CD4-positive, alpha-beta T cell (primary cell): ENCODE measurements around the gene STK32B. TPM values are rescaled to one million over a fixed set of nuclear protein-coding genes. Genes with fewer than 3 reads are reported as not detected.

ENCODE experiments used
- ATAC-seq: fragments of 200-7000 bp; cut with Tn5 transposase; one replicate; pipeline ENCODE4 v1.10.0; 2022; ENCODE audit warnings: mild to moderate bottlenecking; ENCODE audit not compliant: poor library complexity
- CTCF ChIA-PET: fragments of 350-600 bp; sonication (Branson Sonifier 250); formaldehyde crosslinking; loops from one replicate; lab custom pipeline; 2021; ENCODE audit warnings: antibody characterized with exemption, inconsistent platforms; lab: Charles Lee
- POLR2A ChIA-PET: fragments of 350-600 bp; sonication (Branson Sonifier 250); formaldehyde crosslinking; loops from one replicate; lab custom pipeline; 2021; ENCODE audit warnings: antibody characterized with exemption, inconsistent platforms; lab: Charles Lee
- DNase-seq, 14 experiments: peaks; one replicate each; pipeline ENCODE4 v3.0.0-alpha.2; 2013 to 2020; ENCODE audit warnings: mixed read lengths in 2 of 14
- H3K27ac ChIP-seq, 2 donors: one replicate each; pipeline versions ENCODE4 v1.5.1 to v1.7.0; 2013; ENCODE audit warnings: low read length in 2 of 2, low read depth in 1 of 2, mild to moderate bottlenecking in 1 of 2
- H3K27me3 ChIP-seq, 2 experiments: 1 replicate in 1 of 2; 2 replicates in 1 of 2; pipeline versions ENCODE4 v1.6.1 to v1.7.0; 2013; ENCODE audit warnings: low read length in 2 of 2, control low read depth in 1 of 2, mild to moderate bottlenecking in 1 of 2, moderate library complexity in 1 of 2; ENCODE audit not compliant: insufficient read depth in 2 of 2, control insufficient read depth in 1 of 2
- H3K36me3 ChIP-seq: one replicate; pipeline ENCODE4 v1.6.1; 2013; ENCODE audit warnings: low read length, control low read depth; ENCODE audit not compliant: insufficient read depth
- H3K4me1 ChIP-seq: one replicate; pipeline ENCODE4 v1.6.1; 2013; ENCODE audit warnings: low read length, control low read depth; ENCODE audit not compliant: insufficient read depth
- H3K4me3 ChIP-seq: one replicate; pipeline ENCODE4 v1.5.1; 2013; ENCODE audit warnings: mild to moderate bottlenecking, low read length, moderate library complexity
- H3K9me3 ChIP-seq, 2 experiments: 1 replicate in 1 of 2; 2 replicates in 1 of 2; pipeline versions ENCODE4 v1.6.1 to v1.7.0; 2013; ENCODE audit warnings: low read length in 2 of 2, mild to moderate bottlenecking in 2 of 2, control low read depth in 1 of 2, moderate library complexity in 1 of 2; ENCODE audit not compliant: control insufficient read depth in 1 of 2, insufficient read depth in 1 of 2
- H3K27ac Mint-ChIP-seq: one replicate; pipeline ENCODE4 v1.8.0; 2020; ENCODE audit warnings: mixed read lengths
- H3K27me3 Mint-ChIP-seq: one replicate; pipeline ENCODE4 v1.8.0; 2021; ENCODE audit warnings: mixed read lengths
- H3K36me3 Mint-ChIP-seq: one replicate; pipeline ENCODE4 v1.8.0; 2021; ENCODE audit warnings: low read depth, mixed read lengths
- H3K4me1 Mint-ChIP-seq: one replicate; pipeline ENCODE4 v1.8.0; 2021; ENCODE audit warnings: low read depth, mixed read lengths
- H3K4me3 Mint-ChIP-seq: one replicate; pipeline ENCODE4 v1.8.0; 2020; ENCODE audit warnings: mild to moderate bottlenecking, mixed read lengths
- H3K9me3 Mint-ChIP-seq: one replicate; pipeline ENCODE4 v1.8.0; 2020; ENCODE audit warnings: mixed read lengths
- intact Hi-C, 2 experiments: fragments of 100-400 bp; cut with DNase I in 1 of 2; cut with micrococcal nuclease in 1 of 2; formaldehyde crosslinking; loops; one replicate each; pipeline versions ENCODE4 v1.15.1 to v1.9.0; 2023 to 2025; cut with DNase I, micrococcal nuclease
- total RNA-seq, 174 experiments: library from RNA in 2 of 174; stranded (reverse) in 2 of 174; gene quantifications; one replicate each; pipeline ENCODE4 v1.2.3 and lab custom pipeline; 2021 to 2026
- TF ChIP-seq, protein P1 (sequence below): fragments of 200-600 bp; IDR thresholded peaks from one replicate; pipeline ENCODE4 v1.8.0; 2022; ENCODE audit warnings: antibody characterized with exemption, mild to moderate bottlenecking

STK32B gene
- total RNA-seq, 2 experiments from 2014 or later: not detected

DNA sequence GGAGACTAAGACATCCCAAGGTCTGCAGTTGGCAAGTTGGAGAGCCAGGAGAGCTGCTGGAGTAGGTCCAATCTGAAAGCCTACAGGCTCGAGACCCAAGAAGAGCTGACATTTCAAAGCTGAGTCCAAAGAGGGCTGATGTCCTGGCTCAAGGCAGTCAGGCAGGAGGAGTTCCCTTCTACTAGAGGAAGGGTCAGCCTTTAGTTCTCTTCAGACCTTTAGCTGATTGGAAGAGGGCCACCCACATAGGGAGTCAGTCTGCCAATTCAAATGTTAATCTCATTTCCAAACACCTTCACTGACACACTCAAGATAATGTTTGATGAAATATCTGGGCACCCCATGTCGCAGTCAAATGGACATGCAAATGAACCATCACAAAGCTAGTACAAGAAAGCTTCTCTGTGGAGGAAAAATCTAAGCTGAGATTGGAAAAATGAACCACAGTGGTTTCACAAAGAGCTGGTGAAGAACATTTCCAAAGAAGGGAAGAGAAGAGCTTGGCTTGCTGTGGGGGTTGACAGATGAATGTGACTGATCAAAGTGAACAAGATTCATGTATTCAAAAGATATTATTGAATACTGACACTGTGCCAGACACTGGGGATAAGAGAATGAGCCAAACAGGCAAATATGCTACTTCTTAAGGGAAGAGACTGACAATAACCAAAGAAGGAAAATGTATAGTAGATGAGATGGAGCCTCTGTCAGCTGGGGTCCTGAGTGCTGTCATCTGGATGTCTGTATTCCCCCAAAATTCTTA lies 61.2 kb downstream of the STK32B start:
- H3K4me3 ChIP-seq: no peak overlapping the region
- DNase-seq: no peak
- Mint-ChIP-seq H3K27ac (no peak overlapping the region), H3K36me3 (no peaks in the 10 kb centered on the region), H3K27me3 (peaks cover 14% of the 10 kb centered on the region), H3K9me3 (peaks cover 2% of the 10 kb centered on the region), H3K4me3 (no peak overlapping the region), H3K4me1 (no peaks in the 10 kb centered on the region)
- no peak for ATAC-seq
- no peaks in the 10 kb centered on the region for H3K4me1 ChIP-seq
- no peaks in the 10 kb centered on the region for H3K9me3 ChIP-seq
- POLR2A ChIA-PET: no interaction called here
- TF ChIP-seq, protein P1, sequence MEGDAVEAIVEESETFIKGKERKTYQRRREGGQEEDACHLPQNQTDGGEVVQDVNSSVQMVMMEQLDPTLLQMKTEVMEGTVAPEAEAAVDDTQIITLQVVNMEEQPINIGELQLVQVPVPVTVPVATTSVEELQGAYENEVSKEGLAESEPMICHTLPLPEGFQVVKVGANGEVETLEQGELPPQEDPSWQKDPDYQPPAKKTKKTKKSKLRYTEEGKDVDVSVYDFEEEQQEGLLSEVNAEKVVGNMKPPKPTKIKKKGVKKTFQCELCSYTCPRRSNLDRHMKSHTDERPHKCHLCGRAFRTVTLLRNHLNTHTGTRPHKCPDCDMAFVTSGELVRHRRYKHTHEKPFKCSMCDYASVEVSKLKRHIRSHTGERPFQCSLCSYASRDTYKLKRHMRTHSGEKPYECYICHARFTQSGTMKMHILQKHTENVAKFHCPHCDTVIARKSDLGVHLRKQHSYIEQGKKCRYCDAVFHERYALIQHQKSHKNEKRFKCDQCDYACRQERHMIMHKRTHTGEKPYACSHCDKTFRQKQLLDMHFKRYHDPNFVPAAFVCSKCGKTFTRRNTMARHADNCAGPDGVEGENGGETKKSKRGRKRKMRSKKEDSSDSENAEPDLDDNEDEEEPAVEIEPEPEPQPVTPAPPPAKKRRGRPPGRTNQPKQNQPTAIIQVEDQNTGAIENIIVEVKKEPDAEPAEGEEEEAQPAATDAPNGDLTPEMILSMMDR: no peak
- no peaks in the 10 kb centered on the region for H3K36me3 ChIP-seq
- intact Hi-C loops: no loop called here
- no peak overlapping the region for H3K27ac ChIP-seq
- CTCF ChIA-PET: no interaction called here
- H3K27me3 ChIP-seq: no peaks in the 10 kb centered on the region

DNA sequence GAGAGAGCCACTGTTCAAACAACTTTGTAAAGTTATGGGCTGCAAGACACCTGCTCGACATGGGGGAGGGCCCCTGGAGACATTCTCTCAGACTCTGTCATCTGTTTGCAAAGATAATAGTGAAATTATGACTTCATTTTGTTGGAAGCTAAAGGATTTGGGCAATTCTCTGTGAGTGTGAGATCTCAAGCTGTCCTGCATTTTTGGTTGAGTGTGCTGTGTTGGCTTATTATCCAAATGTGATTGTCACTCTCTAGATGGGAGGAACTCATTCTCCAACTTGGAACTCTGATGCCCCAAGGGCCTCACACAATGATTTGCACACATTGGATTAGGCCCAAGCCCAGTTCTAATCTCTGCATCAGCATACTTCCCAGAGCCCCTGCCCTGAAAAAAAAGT lies 63.7 kb downstream of the STK32B start:
- Histone ChIP-seq H3K27ac (no peak overlapping the region), H3K9me3 (no peaks in the 10 kb centered on the region), H3K27me3 (no peaks in the 10 kb centered on the region), H3K4me1 (no peaks in the 10 kb centered on the region), H3K4me3 (no peak overlapping the region), H3K36me3 (no peaks in the 10 kb centered on the region)
- peaks cover 2% of the 10 kb centered on the region for H3K9me3 Mint-ChIP-seq
- CTCF ChIA-PET: no interaction called here
- DNase-seq (no peak), ATAC-seq (no peak)
- H3K27me3 Mint-ChIP-seq: no peaks in the 10 kb centered on the region
- POLR2A ChIA-PET: no interaction called here
- no peak overlapping the region for H3K27ac Mint-ChIP-seq
- no peak overlapping the region for H3K4me3 Mint-ChIP-seq
- H3K4me1 Mint-ChIP-seq: no peaks in the 10 kb centered on the region
- intact Hi-C loops: no loop called here
- TF ChIP-seq, protein P1: no peak
- no peaks in the 10 kb centered on the region for H3K36me3 Mint-ChIP-seq

DNA sequence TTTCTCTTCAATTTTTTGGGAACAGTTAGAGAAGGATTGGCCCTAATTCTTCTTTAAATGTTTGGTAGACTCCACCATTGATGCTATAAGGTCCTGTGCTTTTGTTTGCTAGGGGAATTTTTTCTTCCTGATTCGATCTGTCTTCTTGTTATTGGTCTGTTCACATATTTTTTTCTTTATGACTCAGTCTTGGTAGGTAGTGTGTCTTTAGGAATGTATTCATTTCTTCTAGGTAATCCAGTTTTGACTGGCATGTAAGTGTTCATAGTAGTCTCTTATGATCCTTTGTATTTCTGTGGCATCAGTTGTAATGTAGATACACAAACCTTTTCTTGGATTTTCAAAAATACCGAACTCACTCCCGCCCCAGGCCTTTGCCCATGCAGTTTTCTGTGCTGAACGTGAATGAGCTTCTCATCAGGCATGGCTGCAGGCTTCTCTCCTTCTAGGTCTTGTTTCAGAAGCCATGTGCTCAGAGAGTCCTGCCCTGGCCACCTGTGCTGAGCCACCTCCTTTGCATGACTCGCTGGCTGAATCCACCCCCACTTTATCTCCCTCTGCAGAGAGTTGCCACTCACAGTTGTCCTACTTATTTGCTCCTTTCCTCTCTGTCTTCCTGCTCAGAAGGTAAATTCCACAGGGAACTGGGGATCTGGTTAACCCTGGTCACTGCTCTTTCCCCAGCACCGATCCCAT lies 67.0 kb downstream of the STK32B start:
- Histone ChIP-seq H3K27me3 (no peaks in the 10 kb centered on the region), H3K27ac (no peak overlapping the region), H3K4me1 (no peaks in the 10 kb centered on the region), H3K9me3 (peaks cover 0 to 7% of the 10 kb centered on the region in 2 experiments), H3K36me3 (no peaks in the 10 kb centered on the region), H3K4me3 (no peak overlapping the region)
- Mint-ChIP-seq H3K27ac (no peak overlapping the region), H3K4me3 (no peak overlapping the region), H3K9me3 (peaks cover 2% of the 10 kb centered on the region), H3K4me1 (no peaks in the 10 kb centered on the region), H3K36me3 (no peaks in the 10 kb centered on the region), H3K27me3 (no peaks in the 10 kb centered on the region)
- TF ChIP-seq, protein P1: no peak
- CTCF ChIA-PET: no interaction called here
- DNase-seq (no peak), ATAC-seq (no peak)
- intact Hi-C loops: no loop called here
- POLR2A ChIA-PET: no interaction called here
